Measurements from ENCODE around the gene MPO.
A peak's percentile ranks its signal among the peaks of the same experiment; 100 is the strongest.

MPO gene

DNA sequence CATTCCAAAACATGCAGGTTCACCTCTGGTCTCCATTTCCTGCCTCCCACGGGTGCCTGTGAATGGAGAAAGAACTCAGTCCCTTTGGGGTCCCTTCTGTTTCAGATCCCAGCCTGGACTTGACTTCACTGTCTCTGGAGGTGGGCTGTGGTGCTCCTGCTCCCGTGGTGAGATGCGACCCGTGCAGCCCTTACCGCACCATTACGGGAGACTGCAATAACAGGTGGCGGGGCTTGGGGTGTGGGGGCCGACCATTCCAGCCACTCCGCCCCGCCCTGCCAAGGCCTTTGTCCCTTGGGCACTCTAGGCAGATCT is 31.8 kb downstream of the MPO start:
- no peak overlapping the region for H4K91ac ChIP-seq (ENCODE audit: low read depth, low read length, poor library complexity)
- H2AFZ ChIP-seq (ENCODE audit: low read length), result peak overlapping the region; percentile 96
- H3K18ac ChIP-seq (ENCODE audit: low read length), result peak overlapping the region; percentile 95
- peak overlapping the region; percentile 62 for H3K23ac ChIP-seq (ENCODE audit: low read depth, low read length, poor library complexity)
- peak overlapping the region; percentile 62 for H2BK15ac ChIP-seq (ENCODE audit: low read length)
- no peak overlapping the region for H2BK5ac ChIP-seq (ENCODE audit: low read length)
- H3K9me3 ChIP-seq (replicated peaks in 1 of 2; ENCODE audit: control insufficient read depth in 2 of 2, insufficient read depth in 1 of 2, low read depth in 1 of 2, low read length in 2 of 2), result peaks cover 5 to 8% of the 10 kb centered on the region in 2 donors
- no peak overlapping the region for H4K8ac ChIP-seq (ENCODE audit: low read depth, low read length)
- H3K4me1 ChIP-seq (ENCODE audit: control insufficient read depth in 2 of 2, insufficient read depth in 1 of 2, low read depth in 1 of 2, low read length in 2 of 2), result peaks cover 1% of the 10 kb centered on the region in 2 donors
- H3K14ac ChIP-seq (ENCODE audit: low read length), result peak overlapping the region; percentile 22
- H2BK120ac ChIP-seq (ENCODE audit: low read depth, low read length), result no peak overlapping the region
- no peaks in the 10 kb centered on the region for H3K36me3 ChIP-seq (replicated peaks in 1 of 2; ENCODE audit: control insufficient read depth in 2 of 2, insufficient read depth in 2 of 2, low read length in 2 of 2)
- peak overlapping the region; percentile 66 for H3K4me2 ChIP-seq (ENCODE audit: insufficient read depth, low read length, poor library complexity, severe bottlenecking)
- H3K27me3 ChIP-seq (ENCODE audit: control insufficient read depth in 3 of 3, insufficient read depth in 3 of 3, low read depth in 1 of 3, low read length in 3 of 3), result peaks cover 8 to 87% (median 49%) of the 10 kb centered on the region in 3 experiments
- WGBS, 2 donors (ENCODE audit: extremely low coverage in 2 of 2, insufficient read length in 2 of 2, insufficient replicate concordance in 1 of 2), result no CpG with 5 or more reads among the region's 10 CpGs
- no peaks in the 10 kb centered on the region for H3K79me1 ChIP-seq (ENCODE audit: low read depth, low read length)
- H3K4me3 ChIP-seq (ENCODE audit: low read length in 2 of 2), result no peak overlapping the region
- DNase-seq (ENCODE audit: low spot score), result no peak
- peak overlapping the region; percentile 54 for H2AK5ac ChIP-seq (ENCODE audit: low read depth, low read length)
- H2BK12ac ChIP-seq (ENCODE audit: low read length), result peak overlapping the region; percentile 60
- H3K9ac ChIP-seq (ENCODE audit: low read depth, low read length, poor library complexity), result peak overlapping the region; percentile 68
- no peak overlapping the region for H3K4ac ChIP-seq (ENCODE audit: low read length)
- no peak overlapping the region for H3K27ac ChIP-seq (replicated peaks; ENCODE audit: low read length)

DNA sequence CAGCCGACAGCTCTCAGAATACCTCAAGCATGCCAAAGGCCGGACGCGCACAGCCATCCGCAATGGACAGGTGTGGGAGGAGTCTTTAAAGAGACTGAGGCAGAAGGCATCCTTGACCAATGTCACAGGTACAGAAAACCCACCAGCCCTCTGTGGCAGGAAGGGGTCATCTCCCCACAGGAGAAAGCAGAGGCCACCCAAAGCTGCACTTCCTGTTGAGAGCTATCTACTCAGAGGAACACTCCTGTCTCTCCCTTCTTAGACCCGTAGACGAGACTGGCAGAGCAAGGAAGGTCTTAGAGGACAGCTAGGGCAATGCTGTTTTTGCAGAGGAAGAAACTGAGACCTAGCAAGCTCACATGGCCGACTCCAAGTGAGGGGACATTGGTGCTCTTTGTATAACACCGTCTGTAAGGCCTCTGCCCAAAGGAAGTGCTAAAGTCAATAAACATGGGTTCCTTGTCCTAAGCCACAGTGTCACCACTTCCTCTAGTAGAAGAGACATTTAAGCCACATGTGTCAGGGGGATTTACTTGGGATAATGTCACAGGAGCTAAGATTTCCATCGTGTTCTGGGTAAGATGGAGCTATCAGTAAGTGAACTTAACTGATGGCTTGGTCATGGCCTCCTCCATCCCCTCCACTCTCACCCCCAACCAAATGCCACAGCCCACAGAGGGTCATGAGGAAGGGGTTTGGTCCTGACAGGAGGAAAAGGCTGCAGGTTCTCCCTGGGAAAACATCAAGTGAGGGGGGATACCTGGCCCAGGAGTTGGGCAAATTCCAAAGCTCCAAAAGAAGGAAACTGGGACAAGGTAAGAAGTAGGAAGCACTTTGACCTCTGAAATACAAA is 33.0 kb downstream of the MPO start:
- WGBS, 2 donors (ENCODE audit: extremely low coverage in 2 of 2, insufficient read length in 2 of 2, insufficient replicate concordance in 1 of 2), result no CpG with 5 or more reads among the region's 10 CpGs
- H3K23ac ChIP-seq (ENCODE audit: low read depth, low read length, poor library complexity), result no peak overlapping the region
- no peaks in the 10 kb centered on the region for H3K36me3 ChIP-seq (replicated peaks in 1 of 2; ENCODE audit: control insufficient read depth in 2 of 2, insufficient read depth in 2 of 2, low read length in 2 of 2)
- H3K14ac ChIP-seq (ENCODE audit: low read length), result no peak overlapping the region
- H2BK15ac ChIP-seq (ENCODE audit: low read length), result no peak overlapping the region
- peaks cover 1% of the 10 kb centered on the region in 2 donors for H3K4me1 ChIP-seq (ENCODE audit: control insufficient read depth in 2 of 2, insufficient read depth in 1 of 2, low read depth in 1 of 2, low read length in 2 of 2)
- no peak overlapping the region for H2AFZ ChIP-seq (ENCODE audit: low read length)
- peaks cover 8 to 89% (median 49%) of the 10 kb centered on the region in 3 experiments for H3K27me3 ChIP-seq (ENCODE audit: control insufficient read depth in 3 of 3, insufficient read depth in 3 of 3, low read depth in 1 of 3, low read length in 3 of 3)
- DNase-seq (ENCODE audit: low spot score), result no peak
- no peak overlapping the region for H3K9ac ChIP-seq (ENCODE audit: low read depth, low read length, poor library complexity)
- no peak overlapping the region for H3K27ac ChIP-seq (replicated peaks; ENCODE audit: low read length)
- H2BK120ac ChIP-seq (ENCODE audit: low read depth, low read length), result no peak overlapping the region
- no peak overlapping the region for H4K91ac ChIP-seq (ENCODE audit: low read depth, low read length, poor library complexity)
- no peak overlapping the region for H3K18ac ChIP-seq (ENCODE audit: low read length)
- H3K79me1 ChIP-seq (ENCODE audit: low read depth, low read length), result no peaks in the 10 kb centered on the region
- H4K8ac ChIP-seq (ENCODE audit: low read depth, low read length), result no peak overlapping the region
- H3K4ac ChIP-seq (ENCODE audit: low read length), result no peak overlapping the region
- no peak overlapping the region for H2BK5ac ChIP-seq (ENCODE audit: low read length)
- no peak overlapping the region for H2BK12ac ChIP-seq (ENCODE audit: low read length)
- peaks cover 5 to 8% of the 10 kb centered on the region in 2 donors for H3K9me3 ChIP-seq (replicated peaks in 1 of 2; ENCODE audit: control insufficient read depth in 2 of 2, insufficient read depth in 1 of 2, low read depth in 1 of 2, low read length in 2 of 2)
- no peak overlapping the region for H3K4me3 ChIP-seq (ENCODE audit: low read length in 2 of 2)
- H2AK5ac ChIP-seq (ENCODE audit: low read depth, low read length), result no peak overlapping the region
- H3K4me2 ChIP-seq (ENCODE audit: insufficient read depth, low read length, poor library complexity, severe bottlenecking), result no peak overlapping the region

DNA sequence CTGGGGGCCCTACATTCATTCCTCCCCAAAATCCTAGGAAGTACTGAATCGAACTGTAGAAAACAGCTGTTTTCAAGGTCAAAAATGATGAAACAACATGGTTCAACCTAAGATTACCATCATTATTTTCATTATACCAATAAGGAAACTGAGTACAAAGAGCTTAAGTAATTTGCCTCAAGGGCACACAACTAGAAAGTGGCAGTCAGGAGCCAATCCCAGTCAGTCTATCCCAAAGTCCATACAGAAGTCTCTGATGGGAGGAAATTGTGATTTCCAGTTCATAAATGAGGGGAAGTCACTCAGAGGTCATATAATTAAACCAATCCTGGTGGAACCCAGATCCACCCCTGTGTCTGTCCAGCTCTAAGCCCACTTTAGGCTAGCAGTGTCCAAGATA is 34.0 kb downstream of the MPO start:
- Histone ChIP-seq H3K27ac (replicated peaks; ENCODE audit: low read length) (no peak overlapping the region), H3K14ac (ENCODE audit: low read length) (no peak overlapping the region), H3K9me3 (replicated peaks in 1 of 2; ENCODE audit: control insufficient read depth in 2 of 2, insufficient read depth in 1 of 2, low read depth in 1 of 2, low read length in 2 of 2) (peaks cover 5 to 8% of the 10 kb centered on the region in 2 donors), H3K4ac (ENCODE audit: low read length) (no peak overlapping the region), H3K9ac (ENCODE audit: low read depth, low read length, poor library complexity) (no peak overlapping the region), H2BK12ac (ENCODE audit: low read length) (no peak overlapping the region), H4K8ac (ENCODE audit: low read depth, low read length) (no peak overlapping the region), H3K27me3 (ENCODE audit: control insufficient read depth in 3 of 3, insufficient read depth in 3 of 3, low read depth in 1 of 3, low read length in 3 of 3) (peaks cover 8 to 92% (median 43%) of the 10 kb centered on the region in 3 experiments), H4K91ac (ENCODE audit: low read depth, low read length, poor library complexity) (no peak overlapping the region), H2AFZ (ENCODE audit: low read length) (no peak overlapping the region), H3K23ac (ENCODE audit: low read depth, low read length, poor library complexity) (no peak overlapping the region), H2AK5ac (ENCODE audit: low read depth, low read length) (no peak overlapping the region), H3K79me1 (ENCODE audit: low read depth, low read length) (no peaks in the 10 kb centered on the region), H2BK15ac (ENCODE audit: low read length) (no peak overlapping the region), H3K4me1 (ENCODE audit: control insufficient read depth in 2 of 2, insufficient read depth in 1 of 2, low read depth in 1 of 2, low read length in 2 of 2) (peaks cover 1% of the 10 kb centered on the region in 2 donors), H3K4me2 (ENCODE audit: insufficient read depth, low read length, poor library complexity, severe bottlenecking) (no peak overlapping the region), H2BK120ac (ENCODE audit: low read depth, low read length) (no peak overlapping the region), H3K4me3 (ENCODE audit: low read length in 2 of 2) (no peak overlapping the region), H3K18ac (ENCODE audit: low read length) (no peak overlapping the region), H2BK5ac (ENCODE audit: low read length) (peak overlapping the region; percentile 43), H3K36me3 (replicated peaks in 1 of 2; ENCODE audit: control insufficient read depth in 2 of 2, insufficient read depth in 2 of 2, low read length in 2 of 2) (no peaks in the 10 kb centered on the region)
- DNase-seq (ENCODE audit: low spot score), result no peak
- no CpG with 5 or more reads among the region's 1 CpG for WGBS, 2 donors (ENCODE audit: extremely low coverage in 2 of 2, insufficient read length in 2 of 2, insufficient replicate concordance in 1 of 2)

DNA sequence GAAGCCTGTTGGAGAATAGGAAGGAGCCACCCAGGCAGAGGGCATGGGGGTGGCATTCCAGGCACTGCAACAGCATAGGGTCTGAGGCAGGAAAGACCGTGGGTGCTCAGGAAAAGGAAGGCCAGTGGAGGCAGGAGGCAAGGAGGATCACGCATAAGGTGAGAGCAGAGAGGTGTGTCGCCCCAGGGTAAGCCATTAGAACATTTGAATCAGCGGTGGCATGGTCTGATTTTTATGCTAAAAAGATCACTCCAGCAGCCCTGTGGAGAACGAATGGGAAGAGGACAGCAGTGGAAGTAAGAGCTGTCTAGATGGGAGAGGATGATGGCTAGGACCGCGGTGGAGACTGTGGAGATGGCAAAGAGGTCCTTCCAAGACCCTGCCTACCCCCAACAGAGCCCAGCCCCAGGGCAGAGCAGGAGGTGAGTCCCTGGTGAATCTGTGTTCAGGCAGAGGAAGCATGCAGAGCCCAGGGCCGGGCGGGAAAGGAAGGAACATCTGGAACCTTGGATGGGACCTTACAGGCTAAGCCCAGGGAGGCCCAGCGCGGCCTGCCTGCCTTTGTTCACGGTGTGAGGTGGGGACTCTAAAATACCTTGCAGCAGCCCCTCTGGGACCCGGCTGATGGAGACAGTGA is 34.5 kb downstream of the MPO start:
- Histone ChIP-seq H3K9me3 (replicated peaks in 1 of 2; ENCODE audit: control insufficient read depth in 2 of 2, insufficient read depth in 1 of 2, low read depth in 1 of 2, low read length in 2 of 2) (peaks cover 5 to 8% of the 10 kb centered on the region in 2 donors), H2BK15ac (ENCODE audit: low read length) (no peak overlapping the region), H3K9ac (ENCODE audit: low read depth, low read length, poor library complexity) (peak overlapping the region; percentile 53), H3K27me3 (ENCODE audit: control insufficient read depth in 3 of 3, insufficient read depth in 3 of 3, low read depth in 1 of 3, low read length in 3 of 3) (peaks cover 8 to 93% (median 38%) of the 10 kb centered on the region in 3 experiments), H3K4me1 (ENCODE audit: control insufficient read depth in 2 of 2, insufficient read depth in 1 of 2, low read depth in 1 of 2, low read length in 2 of 2) (peaks cover 1% of the 10 kb centered on the region in 2 donors), H3K4ac (ENCODE audit: low read length) (no peak overlapping the region), H3K23ac (ENCODE audit: low read depth, low read length, poor library complexity) (no peak overlapping the region), H2AK5ac (ENCODE audit: low read depth, low read length) (no peak overlapping the region), H3K4me2 (ENCODE audit: insufficient read depth, low read length, poor library complexity, severe bottlenecking) (no peak overlapping the region), H2BK120ac (ENCODE audit: low read depth, low read length) (no peak overlapping the region), H2AFZ (ENCODE audit: low read length) (no peak overlapping the region), H2BK5ac (ENCODE audit: low read length) (peak overlapping the region; percentile 43), H3K4me3 (ENCODE audit: low read length in 2 of 2) (no peak overlapping the region), H3K36me3 (replicated peaks in 1 of 2; ENCODE audit: control insufficient read depth in 2 of 2, insufficient read depth in 2 of 2, low read length in 2 of 2) (no peaks in the 10 kb centered on the region), H4K8ac (ENCODE audit: low read depth, low read length) (no peak overlapping the region), H4K91ac (ENCODE audit: low read depth, low read length, poor library complexity) (no peak overlapping the region), H2BK12ac (ENCODE audit: low read length) (no peak overlapping the region), H3K27ac (replicated peaks; ENCODE audit: low read length) (no peak overlapping the region), H3K18ac (ENCODE audit: low read length) (no peak overlapping the region), H3K79me1 (ENCODE audit: low read depth, low read length) (no peaks in the 10 kb centered on the region), H3K14ac (ENCODE audit: low read length) (no peak overlapping the region)
- no peak for DNase-seq (ENCODE audit: low spot score)
- WGBS, 2 donors (ENCODE audit: extremely low coverage in 2 of 2, insufficient read length in 2 of 2, insufficient replicate concordance in 1 of 2), result no CpG with 5 or more reads among the region's 13 CpGs

All from neuronal stem cell (in vitro differentiated cells).